ENCODE data around the gene SDK1.

The SDK1 gene

GRCh38 chr7:3835109-3835508, 534.1 kb downstream of the SDK1 start:
- DNase-seq: no peak

- no peak for DNase-seq
These were observed 535.8 kb downstream of the SDK1 start for GRCh38 chr7:3836855-3837254.

- no peak for DNase-seq
These were observed 543.6 kb downstream of the SDK1 start for GRCh38 chr7:3844540-3845151.

GRCh38 chr7:3846738-3847137, 545.7 kb downstream of the SDK1 start:
- DNase-seq: no peak

- DNase-seq: no peak
These were observed 546.3 kb downstream of the SDK1 start for GRCh38 chr7:3847336-3847735.

- DNase-seq: no peak
These were observed 558.4 kb downstream of the SDK1 start for GRCh38 chr7:3859431-3859830.

- peak; percentile 78 to 85 for DNase-seq
These were observed 559.9 kb downstream of the SDK1 start for GRCh38 chr7:3860932-3861331.

GRCh38 chr7:3861386-3861785, 560.3 kb downstream of the SDK1 start:
- no peak for DNase-seq

GRCh38 chr7:3861941-3862340, 560.9 kb downstream of the SDK1 start:
- DNase-seq: peak in 1 of 2 experiments; percentile 17

- no peak for DNase-seq
These were observed 561.7 kb downstream of the SDK1 start for GRCh38 chr7:3862774-3863173.

- DNase-seq: no peak
These were observed 565.2 kb downstream of the SDK1 start for GRCh38 chr7:3866277-3866676.

- DNase-seq: no peak
These were observed 566.8 kb downstream of the SDK1 start for GRCh38 chr7:3867863-3868262.

- no peak for DNase-seq
These were observed 578.5 kb downstream of the SDK1 start for GRCh38 chr7:3879355-3880075.

- peak in 1 of 2 experiments; percentile 30 for DNase-seq
These were observed 579.4 kb downstream of the SDK1 start for GRCh38 chr7:3880228-3880987.

- no peak for DNase-seq
These were observed 581.7 kb downstream of the SDK1 start for GRCh38 chr7:3882782-3883181.

GRCh38 chr7:3884543-3884942, 583.5 kb downstream of the SDK1 start:
- no peak for DNase-seq

GRCh38 chr7:3887096-3887690, 586.1 kb downstream of the SDK1 start:
- DNase-seq: no peak

GRCh38 chr7:3888096-3888495, 587.0 kb downstream of the SDK1 start:
- DNase-seq: no peak

GRCh38 chr7:3892157-3892556, 591.1 kb downstream of the SDK1 start:
- no peak for DNase-seq

GRCh38 chr7:3892686-3893085, 591.6 kb downstream of the SDK1 start:
- no peak for DNase-seq

- peak; percentile 24 to 71 for DNase-seq
These were observed 592.2 kb downstream of the SDK1 start for GRCh38 chr7:3893151-3893788.

- DNase-seq: no peak
These were observed 592.7 kb downstream of the SDK1 start for GRCh38 chr7:3893789-3894153.
